Measurements from ENCODE around the gene ZNF112. TPM values are rescaled to one million over a fixed set of nuclear protein-coding genes. Genes with fewer than 3 reads are reported as not detected.
"Not testable (repeated sequence)": the region's sequence is repeated elsewhere in the genome, so short reads cannot be mapped to it uniquely, and the experiment has no call there.

Gene ZNF112
- total RNA-seq, 1 donor from 2014 or later: 12.3 TPM

DNA sequence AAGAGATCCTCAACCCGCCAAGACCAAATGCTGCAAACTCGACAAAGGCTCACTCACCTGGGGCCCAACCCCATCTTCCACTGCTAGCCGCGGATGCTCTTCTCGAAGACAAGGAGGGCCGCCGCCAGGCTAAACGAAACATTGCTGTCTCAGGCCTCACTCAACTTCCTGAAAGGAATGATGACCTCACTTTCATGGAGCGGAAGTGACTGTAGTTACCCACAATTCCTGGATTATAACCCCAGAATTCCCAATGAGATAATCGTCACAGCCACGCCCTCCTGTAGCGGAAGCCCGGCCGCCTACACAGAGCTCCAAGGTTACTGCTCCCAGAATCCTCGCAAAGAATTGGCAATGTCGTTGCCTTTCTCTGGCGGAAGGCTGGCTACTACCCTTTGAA lies 10.5 kb upstream of the ZNF112 start:
- Mint-ChIP-seq H3K9me3 (ENCODE audit: unreplicated experiment) (peaks cover 10% of the 10 kb centered on the region), H3K36me3 (ENCODE audit: low read depth, unreplicated experiment) (no peaks in the 10 kb centered on the region), H3K27ac (ENCODE audit: unreplicated experiment) (no peak overlapping the region), H3K4me1 (ENCODE audit: unreplicated experiment) (no peaks in the 10 kb centered on the region), H3K4me3 (ENCODE audit: unreplicated experiment) (no peak overlapping the region), H3K27me3 (ENCODE audit: unreplicated experiment) (peaks cover 1% of the 10 kb centered on the region)
- DNase-seq (ENCODE audit: low spot score): no peak
- TF ChIP-seq, protein P1, sequence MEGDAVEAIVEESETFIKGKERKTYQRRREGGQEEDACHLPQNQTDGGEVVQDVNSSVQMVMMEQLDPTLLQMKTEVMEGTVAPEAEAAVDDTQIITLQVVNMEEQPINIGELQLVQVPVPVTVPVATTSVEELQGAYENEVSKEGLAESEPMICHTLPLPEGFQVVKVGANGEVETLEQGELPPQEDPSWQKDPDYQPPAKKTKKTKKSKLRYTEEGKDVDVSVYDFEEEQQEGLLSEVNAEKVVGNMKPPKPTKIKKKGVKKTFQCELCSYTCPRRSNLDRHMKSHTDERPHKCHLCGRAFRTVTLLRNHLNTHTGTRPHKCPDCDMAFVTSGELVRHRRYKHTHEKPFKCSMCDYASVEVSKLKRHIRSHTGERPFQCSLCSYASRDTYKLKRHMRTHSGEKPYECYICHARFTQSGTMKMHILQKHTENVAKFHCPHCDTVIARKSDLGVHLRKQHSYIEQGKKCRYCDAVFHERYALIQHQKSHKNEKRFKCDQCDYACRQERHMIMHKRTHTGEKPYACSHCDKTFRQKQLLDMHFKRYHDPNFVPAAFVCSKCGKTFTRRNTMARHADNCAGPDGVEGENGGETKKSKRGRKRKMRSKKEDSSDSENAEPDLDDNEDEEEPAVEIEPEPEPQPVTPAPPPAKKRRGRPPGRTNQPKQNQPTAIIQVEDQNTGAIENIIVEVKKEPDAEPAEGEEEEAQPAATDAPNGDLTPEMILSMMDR (IDR thresholded peaks at IDR 0.05; ENCODE audit: unreplicated experiment): no peak

DNA sequence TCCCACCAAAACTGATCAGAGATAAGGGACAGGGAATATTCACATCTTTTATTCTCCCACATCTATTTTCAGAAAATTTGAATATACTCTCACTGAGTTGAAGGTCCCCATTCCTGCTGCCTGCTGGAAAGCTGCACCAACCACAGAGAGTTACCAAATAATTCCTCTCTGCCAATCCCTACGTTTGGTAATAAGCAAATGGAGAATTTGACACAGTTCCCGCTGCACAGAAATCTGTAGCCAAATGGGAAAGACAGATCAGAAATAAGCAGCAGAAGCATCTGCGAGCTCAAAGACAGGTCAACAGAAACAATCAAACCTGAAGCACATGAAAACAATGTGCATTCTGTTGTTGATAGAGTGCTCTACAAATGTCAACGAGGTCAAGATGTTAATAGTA lies 9.9 kb downstream of the ZNF112 start:
- peaks cover 4% of the 10 kb centered on the region for H3K27me3 Mint-ChIP-seq (ENCODE audit: unreplicated experiment)
- H3K36me3 Mint-ChIP-seq (ENCODE audit: low read depth, unreplicated experiment): peaks cover 32% of the 10 kb centered on the region
- no peak overlapping the region for H3K4me3 Mint-ChIP-seq (ENCODE audit: unreplicated experiment)
- H3K4me1 Mint-ChIP-seq (ENCODE audit: unreplicated experiment): no peaks in the 10 kb centered on the region
- TF ChIP-seq, protein P1 (IDR thresholded peaks at IDR 0.05; ENCODE audit: unreplicated experiment): no peak
- no peak overlapping the region for H3K27ac Mint-ChIP-seq (ENCODE audit: unreplicated experiment)
- H3K9me3 Mint-ChIP-seq (ENCODE audit: unreplicated experiment): peaks cover 7% of the 10 kb centered on the region
- no peak for DNase-seq (ENCODE audit: low spot score)

DNA sequence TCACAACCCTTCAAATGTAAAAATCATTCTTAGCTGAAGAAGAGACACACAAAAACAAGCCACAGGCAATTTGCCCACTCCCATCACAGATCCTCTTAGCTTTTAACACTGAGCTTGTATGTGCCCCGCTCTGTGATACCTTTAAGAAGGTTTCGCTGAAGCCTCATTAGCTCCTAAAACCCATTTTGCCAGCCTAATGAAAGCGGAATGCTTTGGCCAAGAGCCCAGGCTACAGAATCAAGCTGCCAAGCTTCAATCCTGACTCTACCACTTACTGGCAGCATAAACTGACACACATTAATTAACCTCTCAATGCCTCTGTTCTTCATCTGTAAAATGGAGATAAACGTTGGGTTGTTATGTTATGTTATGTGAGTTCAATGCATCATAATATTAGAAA lies 10.5 kb downstream of the ZNF112 start:
- H3K9me3 Mint-ChIP-seq (ENCODE audit: unreplicated experiment): peaks cover 8% of the 10 kb centered on the region
- peaks cover 4% of the 10 kb centered on the region for H3K27me3 Mint-ChIP-seq (ENCODE audit: unreplicated experiment)
- TF ChIP-seq, protein P1 (IDR thresholded peaks at IDR 0.05; ENCODE audit: unreplicated experiment): no peak
- DNase-seq (ENCODE audit: low spot score): no peak
- H3K4me3 Mint-ChIP-seq (ENCODE audit: unreplicated experiment): peak overlapping the region; percentile 3
- H3K36me3 Mint-ChIP-seq (ENCODE audit: low read depth, unreplicated experiment): peaks cover 38% of the 10 kb centered on the region
- H3K27ac Mint-ChIP-seq (ENCODE audit: unreplicated experiment): no peak overlapping the region
- no peaks in the 10 kb centered on the region for H3K4me1 Mint-ChIP-seq (ENCODE audit: unreplicated experiment)

DNA sequence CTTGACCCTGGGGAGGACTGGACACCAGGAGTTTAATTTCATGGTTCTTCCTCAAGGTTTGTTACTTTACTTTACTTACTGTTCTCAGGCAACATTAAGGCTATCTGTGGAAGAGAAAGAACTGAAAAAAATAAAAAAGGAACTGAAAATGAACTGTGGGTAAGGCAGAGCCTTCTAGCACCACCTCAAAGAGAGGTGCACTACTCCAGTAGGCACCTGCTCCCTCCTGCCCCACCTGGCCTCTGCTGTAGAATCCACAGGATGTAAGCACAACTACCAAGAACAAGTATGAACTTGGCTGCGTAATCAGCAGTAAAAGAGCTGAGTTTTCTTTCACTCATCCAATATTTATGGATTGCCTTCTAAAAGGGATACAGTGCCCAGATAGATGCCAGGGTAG lies 12.2 kb downstream of the ZNF112 start:
- DNase-seq (ENCODE audit: low spot score): no peak
- Mint-ChIP-seq H3K27me3 (ENCODE audit: unreplicated experiment) (peaks cover 4% of the 10 kb centered on the region), H3K36me3 (ENCODE audit: low read depth, unreplicated experiment) (peaks cover 46% of the 10 kb centered on the region), H3K27ac (ENCODE audit: unreplicated experiment) (no peak overlapping the region), H3K4me1 (ENCODE audit: unreplicated experiment) (no peaks in the 10 kb centered on the region), H3K4me3 (ENCODE audit: unreplicated experiment) (peak overlapping the region; percentile 42), H3K9me3 (ENCODE audit: unreplicated experiment) (peaks cover 13% of the 10 kb centered on the region)
- TF ChIP-seq, protein P1 (IDR thresholded peaks at IDR 0.05; ENCODE audit: unreplicated experiment): no peak

DNA sequence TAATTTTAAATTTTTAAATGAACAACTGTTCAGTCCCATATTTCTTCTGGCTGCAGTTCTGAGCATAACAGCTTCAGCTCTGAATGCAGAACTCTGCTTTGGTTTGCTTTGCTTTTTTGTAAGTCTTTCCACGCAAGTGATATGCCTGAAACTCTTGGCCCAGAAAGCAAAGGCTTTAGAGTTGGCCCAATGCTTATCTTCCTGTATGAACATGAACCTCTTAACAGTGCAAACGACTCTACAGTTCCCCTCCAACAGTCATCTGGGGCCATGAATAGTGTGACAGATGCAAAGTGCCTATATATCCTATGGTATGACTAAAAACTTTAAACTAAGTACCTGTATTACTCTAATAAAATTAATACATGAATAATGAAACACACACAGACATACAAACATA lies 14.7 kb downstream of the ZNF112 start:
- peaks cover 68% of the 10 kb centered on the region for H3K36me3 Mint-ChIP-seq (ENCODE audit: low read depth, unreplicated experiment)
- TF ChIP-seq, protein P1 (IDR thresholded peaks at IDR 0.05; ENCODE audit: unreplicated experiment): no peak

DNA sequence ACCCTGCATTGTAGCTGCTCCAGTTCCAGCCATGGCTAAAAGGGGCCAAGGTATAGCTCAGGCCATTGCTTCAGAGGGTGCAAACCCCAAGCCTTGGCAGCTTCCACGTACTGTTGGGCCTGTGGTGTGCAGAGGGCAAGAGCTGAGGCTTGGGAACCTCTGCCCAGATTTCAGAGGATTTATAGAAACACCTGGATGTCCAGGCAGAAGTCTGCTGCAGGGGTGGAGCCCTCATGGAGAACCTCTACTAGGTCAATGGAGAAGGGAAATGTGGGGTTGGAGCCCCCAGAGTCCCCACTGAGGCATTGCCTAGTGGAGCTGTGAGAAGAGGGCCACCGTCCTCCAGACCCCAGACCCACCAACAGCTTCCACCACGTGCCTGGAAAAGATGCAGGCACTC lies 21.8 kb downstream of the ZNF112 start:
- not testable (repeated sequence) for H3K27ac Mint-ChIP-seq (ENCODE audit: unreplicated experiment); H3K27me3 Mint-ChIP-seq (ENCODE audit: unreplicated experiment); DNase-seq (ENCODE audit: low spot score); H3K4me3 Mint-ChIP-seq (ENCODE audit: unreplicated experiment); H3K4me1 Mint-ChIP-seq (ENCODE audit: unreplicated experiment)
- Mint-ChIP-seq H3K36me3 (ENCODE audit: low read depth, unreplicated experiment) (peaks cover 95% of the 10 kb centered on the region), H3K9me3 (ENCODE audit: unreplicated experiment) (peaks cover 41% of the 10 kb centered on the region)

More for the DNA sequence above, 14.7 kb downstream of the ZNF112 start:
- no peaks in the 10 kb centered on the region for H3K4me1 Mint-ChIP-seq (ENCODE audit: unreplicated experiment)
- H3K4me3 Mint-ChIP-seq (ENCODE audit: unreplicated experiment): peak overlapping the region; percentile 40
- peaks cover 12% of the 10 kb centered on the region for H3K9me3 Mint-ChIP-seq (ENCODE audit: unreplicated experiment)
- no peak for DNase-seq (ENCODE audit: low spot score)
- H3K27me3 Mint-ChIP-seq (ENCODE audit: unreplicated experiment): peaks cover 4% of the 10 kb centered on the region
- H3K27ac Mint-ChIP-seq (ENCODE audit: unreplicated experiment): no peak overlapping the region
